H1 (cell line): ENCODE data around the gene EPB41L4A. TPM values are rescaled to one million over a fixed set of nuclear protein-coding genes. Genes with fewer than 3 reads are reported as not detected.

Experiments used
- BACH1 ChIP-seq: IDR thresholded peaks from 2 replicates; pipeline ENCODE4 v1.6.1; 2012; ENCODE audit warnings: low read length, improper control_type of control experiment
- BRCA1 ChIP-seq: IDR thresholded peaks from 2 replicates; pipeline ENCODE4 v1.6.1; 2012; ENCODE audit warnings: low read depth, low read length, improper control_type of control experiment
- CTBP2 ChIP-seq: IDR thresholded peaks from 2 replicates; pipeline ENCODE4 v1.7.0; 2011; ENCODE audit warnings: borderline replicate concordance, mild to moderate bottlenecking, moderate library complexity, mixed read lengths, low read length; ENCODE audit not compliant: insufficient read depth, insufficient read length
- POLR2AphosphoS5 ChIP-seq: IDR thresholded peaks from 2 replicates; pipeline ENCODE4 v1.6.1; 2011; ENCODE audit warnings: low read depth, low read length
- SP4 ChIP-seq: IDR thresholded peaks from 2 replicates; pipeline ENCODE4 v1.6.1; 2012; ENCODE audit warnings: low read length, inconsistent platforms
- SRF ChIP-seq: IDR thresholded peaks from 2 replicates; pipeline ENCODE4 v1.6.1; 2011; ENCODE audit warnings: mild to moderate bottlenecking, low read depth, low read length, moderate library complexity
- polyA plus RNA-seq, 7 experiments: library from polyadenylated mRNA; depleted of rRNA in 3 of 7; stranded (reverse) in 5 of 7; unstranded in 2 of 7; fragments of >200 nt in 5 of 7; fragments of 200-250 nt in 2 of 7; gene quantifications; 1 replicate in 5 of 7; 2 replicates in 1 of 7; 4 replicates in 1 of 7; pipeline versions ENCODE4 v1.2.1 to v1.2.3, GENCODE V29; 2011 to 2013; ENCODE audit warnings: missing spikeins in 2 of 7, mixed read lengths in 2 of 7
- total RNA-seq: library from RNA; stranded (reverse); fragmentation: NEBNext Ultra II Directional; extraction: Animal tissue kit (Norgen Biotek cat#: 25700); gene quantifications from 2 replicates; pipeline ENCODE4 v1.2.1, GENCODE V29; 2021

The EPB41L4A gene
- total and polyA plus RNA-seq, 2 of the 8 experiments (the other 6 are each of a cell fraction or from before 2014, with no cell fraction given) = 1.6 to 4.6 TPM

DNA sequence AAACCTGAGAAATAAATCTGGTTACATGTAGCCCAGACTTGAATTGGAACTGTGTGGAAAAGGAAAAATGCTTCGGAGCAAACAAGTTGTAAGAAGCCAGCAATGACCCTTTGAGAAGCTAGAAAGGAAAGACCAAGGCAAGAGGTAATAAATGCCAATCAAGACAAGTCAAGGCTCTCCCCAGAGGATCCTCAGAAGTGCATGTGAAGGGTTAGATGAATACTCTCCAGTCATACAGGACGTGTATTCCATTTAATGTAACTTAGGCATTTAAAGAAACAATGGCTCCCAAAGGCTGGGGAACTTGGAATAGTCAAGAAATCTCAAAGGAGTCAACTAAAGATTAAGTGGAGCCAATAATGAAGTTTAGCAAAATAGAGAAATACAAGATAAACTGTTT lies 36.2 kb downstream of the EPB41L4A start (continued):
- TF ChIP-seq BACH1 = no peak
- TF ChIP-seq SRF = no peak
- no peak for TF ChIP-seq CTBP2
- no peak for TF ChIP-seq POLR2AphosphoS5
- TF ChIP-seq BRCA1 = no peak
- no peak for TF ChIP-seq SP4
